HEK293 (cell line): Measurements from ENCODE around the gene C4orf50.

Experiments used
- CTCF ChIA-PET: fragments of 350-600 bp; formaldehyde crosslinking; extraction: SDS; loops from one replicate; lab custom pipeline; 2021; ENCODE audit warnings: antibody characterized with exemption; lab: Yijun Ruan, JAX
- POLR2A ChIA-PET: fragments of 300-600 bp; formaldehyde crosslinking; extraction: SDS; loops from one replicate; lab custom pipeline; 2020; ENCODE audit warnings: antibody characterized with exemption, inconsistent platforms; lab: Yijun Ruan, JAX
- H3K27ac ChIP-seq: fragments of 200-500 bp; sonication (Bioruptor generic); 2 replicates; pipeline ENCODE4 v1.5.1; 2014; ENCODE audit warnings: low read depth, low read length, control low read depth, inconsistent platforms; ENCODE audit errors: extremely low read depth
- H3K36me3 ChIP-seq, 2 experiments: fragments of 200-500 bp in 1 of 2; sonication (Bioruptor generic) in 1 of 2; 1 replicate in 1 of 2; 2 replicates in 1 of 2; pipeline ENCODE4 v1.5.1; 2014 to 2017; ENCODE audit warnings: inconsistent platforms in 2 of 2, low read length in 2 of 2; ENCODE audit not compliant: control insufficient read depth in 2 of 2, insufficient read depth in 1 of 2
- H3K4me1 ChIP-seq: fragments of 200-500 bp; sonication (Bioruptor generic); 2 replicates; pipeline ENCODE4 v1.5.1; 2014; ENCODE audit warnings: mild to moderate bottlenecking, low read length, inconsistent platforms; ENCODE audit not compliant: control insufficient read depth, insufficient read depth
- H3K4me3 ChIP-seq: 2 replicates; pipeline ENCODE4 v1.5.1; 2011; ENCODE audit warnings: low read depth, mild to moderate bottlenecking, control low read depth, low read length, moderate library complexity
- H3K9me3 ChIP-seq: fragments of 200-500 bp; sonication (Bioruptor generic); 2 replicates; pipeline ENCODE4 v1.5.1; 2014; ENCODE audit warnings: low read depth, low read length, inconsistent platforms; ENCODE audit not compliant: control insufficient read depth, insufficient read depth
- EGR2 ChIP-seq: fragments of 450-650 bp; formaldehyde crosslinking; IDR thresholded peaks from 2 replicates; pipeline ENCODE4 v1.5.1; 2016; ENCODE audit warnings: low read depth, missing biosample characterization, missing genetic modification characterization
- GLI2 ChIP-seq: fragments of 450-650 bp; formaldehyde crosslinking; IDR thresholded peaks from 2 replicates; pipeline ENCODE4; 2017; ENCODE audit warnings: missing biosample characterization, missing genetic modification characterization, low read depth, borderline replicate concordance
- HOXA7 ChIP-seq: sonication (generic); formaldehyde crosslinking; IDR thresholded peaks from 2 replicates; pipeline ENCODE4 v1.8.1; 2022; ENCODE audit warnings: missing genetic modification reagents, borderline replicate concordance
- MEIS1 ChIP-seq: sonication (generic); formaldehyde crosslinking; IDR thresholded peaks from 2 replicates; pipeline ENCODE4 v1.8.1; 2022; ENCODE audit warnings: missing genetic modification reagents, mild to moderate bottlenecking, borderline replicate concordance
- SCRT1 ChIP-seq: fragments of 450-650 bp; formaldehyde crosslinking; IDR thresholded peaks from 2 replicates; pipeline ENCODE4 v1.5.1; 2016; ENCODE audit warnings: missing biosample characterization, missing genetic modification characterization, borderline replicate concordance
- SCRT2 ChIP-seq: fragments of 450-650 bp; formaldehyde crosslinking; IDR thresholded peaks from 2 replicates; pipeline ENCODE4 v1.5.1; 2016; ENCODE audit warnings: missing biosample characterization, missing genetic modification characterization
- SP3 ChIP-seq: fragments of 450-650 bp; formaldehyde crosslinking; IDR thresholded peaks from 2 replicates; pipeline ENCODE4 v1.5.1; 2016; ENCODE audit warnings: missing biosample characterization, missing genetic modification characterization
- ZFP3 ChIP-seq: fragments of 450-650 bp; formaldehyde crosslinking; IDR thresholded peaks from 2 replicates; pipeline ENCODE4 v1.5.1; 2016; ENCODE audit warnings: low read depth, missing biosample characterization, missing genetic modification characterization
- ZNF155 ChIP-seq: fragments of 450-650 bp; formaldehyde crosslinking; IDR thresholded peaks from 2 replicates; pipeline ENCODE4 v1.5.1; 2016; ENCODE audit warnings: missing biosample characterization, missing genetic modification characterization
- ZNF214 ChIP-seq: fragments of 450-650 bp; formaldehyde crosslinking; IDR thresholded peaks from 2 replicates; pipeline ENCODE4 v1.5.1; 2017; ENCODE audit warnings: missing biosample characterization, mild to moderate bottlenecking, missing genetic modification characterization, borderline replicate concordance
- ZNF324 ChIP-seq: fragments of 450-650 bp; formaldehyde crosslinking; IDR thresholded peaks from 2 replicates; pipeline ENCODE4 v1.5.1; 2016; ENCODE audit warnings: missing biosample characterization, missing genetic modification characterization
- ZNF366 ChIP-seq: fragments of 450-650 bp; formaldehyde crosslinking; conservative IDR thresholded peaks from 2 replicates; pipeline ENCODE4 v1.5.1; 2016; ENCODE audit warnings: missing biosample characterization, missing genetic modification characterization
- ZNF433 ChIP-seq: fragments of 450-650 bp; formaldehyde crosslinking; IDR thresholded peaks from 2 replicates; pipeline ENCODE4 v1.5.1; 2016; ENCODE audit warnings: missing biosample characterization, missing genetic modification characterization, low read depth
- ZNF48 ChIP-seq: fragments of 450-650 bp; formaldehyde crosslinking; IDR thresholded peaks from 2 replicates; pipeline ENCODE4 v1.5.1; 2016; ENCODE audit warnings: missing biosample characterization, missing genetic modification characterization
- ZNF510 ChIP-seq: fragments of 450-650 bp; formaldehyde crosslinking; IDR thresholded peaks from 2 replicates; pipeline ENCODE4 v1.5.1; 2018; ENCODE audit warnings: mild to moderate bottlenecking, missing genetic modification characterization, missing biosample characterization; ENCODE audit not compliant: insufficient replicate concordance
- ZNF529 ChIP-seq: fragments of 450-650 bp; formaldehyde crosslinking; IDR thresholded peaks from 2 replicates; pipeline ENCODE4 v1.5.1; 2017; ENCODE audit warnings: missing genetic modification characterization, missing biosample characterization; ENCODE audit not compliant: insufficient replicate concordance
- ZNF610 ChIP-seq: fragments of 450-650 bp; formaldehyde crosslinking; IDR thresholded peaks from 2 replicates; pipeline ENCODE4 v1.5.1; 2016; ENCODE audit warnings: missing biosample characterization, missing genetic modification characterization, borderline replicate concordance
- TF ChIP-seq, protein P1 (sequence below): fragments of 450-650 bp; formaldehyde crosslinking; IDR thresholded peaks from 2 replicates; pipeline ENCODE4 v1.5.1; 2016; ENCODE audit warnings: missing biosample characterization, missing genetic modification characterization
- TF ChIP-seq, protein P2 (sequence below): fragments of 450-650 bp; formaldehyde crosslinking; IDR thresholded peaks from 2 replicates; pipeline ENCODE4 v1.5.1; 2016; ENCODE audit warnings: missing biosample characterization, missing genetic modification characterization
- TF ChIP-seq, protein P3 (sequence below): fragments of 450-650 bp; formaldehyde crosslinking; IDR thresholded peaks from 2 replicates; pipeline ENCODE4 v1.5.1; 2016; ENCODE audit warnings: missing biosample characterization, missing genetic modification characterization

C4orf50 gene

DNA sequence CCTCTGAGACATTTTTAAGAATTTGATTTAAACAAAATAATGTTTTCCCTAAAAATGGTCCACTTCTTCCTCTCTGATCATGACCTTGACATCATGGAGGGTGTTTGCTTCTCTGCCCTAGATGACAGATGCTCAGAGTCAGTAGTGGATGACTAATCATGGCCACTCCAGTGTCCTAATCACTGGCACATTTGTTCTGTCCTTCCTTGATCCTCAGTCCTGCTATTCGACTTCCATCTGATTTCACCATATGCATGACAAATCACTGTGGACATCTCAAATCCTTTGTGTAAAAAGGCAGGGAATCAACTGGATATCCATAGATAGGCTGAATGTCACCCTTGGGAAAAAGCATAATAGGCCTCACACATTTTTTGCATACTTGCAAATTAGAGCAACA lies 134.3 kb downstream of the C4orf50 start:
- POLR2A ChIA-PET = no interaction called here

DNA sequence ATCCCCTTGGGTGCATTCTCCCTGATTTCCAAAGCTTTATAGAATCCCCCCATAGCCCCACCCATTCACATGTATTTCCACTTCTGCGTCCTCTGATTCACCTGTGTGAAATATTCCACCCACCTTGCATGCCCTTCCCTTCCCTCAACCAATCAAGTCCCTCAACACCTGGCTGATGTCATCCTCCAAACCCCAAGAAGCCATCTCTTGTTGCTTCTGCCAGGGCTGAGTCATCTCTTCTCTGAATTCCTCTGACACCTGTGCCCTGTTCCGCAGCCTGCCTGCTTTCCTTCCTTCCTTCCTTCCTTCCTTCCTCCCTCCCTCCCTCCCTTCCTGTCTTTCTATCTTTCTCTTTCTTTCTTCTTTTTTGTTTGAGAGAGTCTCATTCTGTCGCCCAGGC lies 135.3 kb downstream of the C4orf50 start:
- TF ChIP-seq ZNF214 (tag by site-specific recombination) = no peak
- peak; percentile 90 for TF ChIP-seq SCRT2 (tag by site-specific recombination)
- TF ChIP-seq SCRT1 (tag by site-specific recombination) = peak; percentile 36; the same call in 1 of the 2 replicates
- no peak for TF ChIP-seq ZNF155
- 0 out of 2 replicates have a peak, but pooled peaks have one; percentile 15 for TF ChIP-seq ZNF366 (tag by site-specific recombination)
- no peak for TF ChIP-seq ZFP3
- TF ChIP-seq ZNF510 (tag by site-specific recombination) = no peak
- Histone ChIP-seq H3K36me3 (no peaks in the 10 kb centered on the region), H3K27ac (no peak overlapping the region), H3K4me1 (no peaks in the 10 kb centered on the region), H3K4me3 (no peak overlapping the region), H3K9me3 (no peaks in the 10 kb centered on the region)
- POLR2A ChIA-PET = no interaction called here
- CTCF ChIA-PET = no interaction called here

More for the DNA sequence above, 134.3 kb downstream of the C4orf50 start:
- no peak for TF ChIP-seq ZNF324 (tag by site-specific recombination)
- no peak for TF ChIP-seq HOXA7 (CRISPR knock-in tag)
- TF ChIP-seq EGR2 (tag by site-specific recombination) = no peak
- no peak for TF ChIP-seq ZNF433 (tag by site-specific recombination)
- TF ChIP-seq ZNF529 = no peak
- TF ChIP-seq SP3 = no peak
- Histone ChIP-seq H3K9me3 (no peaks in the 10 kb centered on the region), H3K4me3 (no peak overlapping the region), H3K27ac (no peak overlapping the region), H3K4me1 (no peaks in the 10 kb centered on the region), H3K36me3 (no peaks in the 10 kb centered on the region)
- CTCF ChIA-PET = no interaction called here

DNA sequence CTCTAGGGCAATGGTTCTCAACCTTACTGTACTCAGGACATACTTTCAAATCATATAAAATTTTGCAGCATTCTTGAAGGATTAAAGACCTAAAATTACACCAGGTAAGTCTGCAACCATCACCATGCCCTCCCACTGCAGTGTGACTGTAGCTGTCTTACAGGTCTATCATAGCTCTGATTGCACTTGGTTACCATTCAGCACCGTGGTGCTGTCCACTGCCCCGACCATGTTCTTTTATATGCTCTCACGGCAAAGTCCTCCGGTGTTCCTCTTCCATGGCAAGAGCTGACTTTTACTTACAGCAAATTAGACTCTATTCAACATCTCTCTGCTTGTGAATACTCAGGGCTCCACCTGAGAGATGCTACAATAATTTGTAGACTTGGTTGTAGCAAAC lies 136.9 kb downstream of the C4orf50 start:
- Histone ChIP-seq H3K4me1 (no peaks in the 10 kb centered on the region), H3K36me3 (no peaks in the 10 kb centered on the region), H3K27ac (no peak overlapping the region), H3K9me3 (no peaks in the 10 kb centered on the region), H3K4me3 (no peak overlapping the region)
- CTCF ChIA-PET = no interaction called here
- POLR2A ChIA-PET = no interaction called here
- TF ChIP-seq ZNF48 (tag by site-specific recombination) (no peak), MEIS1 (CRISPR knock-in tag) (no peak), GLI2 (tag by site-specific recombination) (no peak), ZNF610 (tag by site-specific recombination) (no peak)
- TF ChIP-seq, protein P1, sequence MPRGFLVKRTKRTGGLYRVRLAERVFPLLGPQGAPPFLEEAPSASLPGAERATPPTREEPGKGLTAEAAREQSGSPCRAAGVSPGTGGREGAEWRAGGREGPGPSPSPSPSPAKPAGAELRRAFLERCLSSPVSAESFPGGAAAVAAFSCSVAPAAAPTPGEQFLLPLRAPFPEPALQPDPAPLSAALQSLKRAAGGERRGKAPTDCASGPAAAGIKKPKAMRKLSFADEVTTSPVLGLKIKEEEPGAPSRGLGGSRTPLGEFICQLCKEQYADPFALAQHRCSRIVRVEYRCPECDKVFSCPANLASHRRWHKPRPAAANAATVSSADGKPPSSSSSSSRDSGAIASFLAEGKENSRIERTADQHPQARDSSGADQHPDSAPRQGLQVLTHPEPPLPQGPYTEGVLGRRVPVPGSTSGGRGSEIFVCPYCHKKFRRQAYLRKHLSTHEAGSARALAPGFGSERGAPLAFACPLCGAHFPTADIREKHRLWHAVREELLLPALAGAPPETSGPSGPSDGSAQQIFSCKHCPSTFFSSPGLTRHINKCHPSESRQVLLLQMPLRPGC (tag by site-specific recombination) = no peak
- TF ChIP-seq, protein P2, sequence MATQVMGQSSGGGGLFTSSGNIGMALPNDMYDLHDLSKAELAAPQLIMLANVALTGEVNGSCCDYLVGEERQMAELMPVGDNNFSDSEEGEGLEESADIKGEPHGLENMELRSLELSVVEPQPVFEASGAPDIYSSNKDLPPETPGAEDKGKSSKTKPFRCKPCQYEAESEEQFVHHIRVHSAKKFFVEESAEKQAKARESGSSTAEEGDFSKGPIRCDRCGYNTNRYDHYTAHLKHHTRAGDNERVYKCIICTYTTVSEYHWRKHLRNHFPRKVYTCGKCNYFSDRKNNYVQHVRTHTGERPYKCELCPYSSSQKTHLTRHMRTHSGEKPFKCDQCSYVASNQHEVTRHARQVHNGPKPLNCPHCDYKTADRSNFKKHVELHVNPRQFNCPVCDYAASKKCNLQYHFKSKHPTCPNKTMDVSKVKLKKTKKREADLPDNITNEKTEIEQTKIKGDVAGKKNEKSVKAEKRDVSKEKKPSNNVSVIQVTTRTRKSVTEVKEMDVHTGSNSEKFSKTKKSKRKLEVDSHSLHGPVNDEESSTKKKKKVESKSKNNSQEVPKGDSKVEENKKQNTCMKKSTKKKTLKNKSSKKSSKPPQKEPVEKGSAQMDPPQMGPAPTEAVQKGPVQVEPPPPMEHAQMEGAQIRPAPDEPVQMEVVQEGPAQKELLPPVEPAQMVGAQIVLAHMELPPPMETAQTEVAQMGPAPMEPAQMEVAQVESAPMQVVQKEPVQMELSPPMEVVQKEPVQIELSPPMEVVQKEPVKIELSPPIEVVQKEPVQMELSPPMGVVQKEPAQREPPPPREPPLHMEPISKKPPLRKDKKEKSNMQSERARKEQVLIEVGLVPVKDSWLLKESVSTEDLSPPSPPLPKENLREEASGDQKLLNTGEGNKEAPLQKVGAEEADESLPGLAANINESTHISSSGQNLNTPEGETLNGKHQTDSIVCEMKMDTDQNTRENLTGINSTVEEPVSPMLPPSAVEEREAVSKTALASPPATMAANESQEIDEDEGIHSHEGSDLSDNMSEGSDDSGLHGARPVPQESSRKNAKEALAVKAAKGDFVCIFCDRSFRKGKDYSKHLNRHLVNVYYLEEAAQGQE = peak; percentile 77
- TF ChIP-seq, protein P3, sequence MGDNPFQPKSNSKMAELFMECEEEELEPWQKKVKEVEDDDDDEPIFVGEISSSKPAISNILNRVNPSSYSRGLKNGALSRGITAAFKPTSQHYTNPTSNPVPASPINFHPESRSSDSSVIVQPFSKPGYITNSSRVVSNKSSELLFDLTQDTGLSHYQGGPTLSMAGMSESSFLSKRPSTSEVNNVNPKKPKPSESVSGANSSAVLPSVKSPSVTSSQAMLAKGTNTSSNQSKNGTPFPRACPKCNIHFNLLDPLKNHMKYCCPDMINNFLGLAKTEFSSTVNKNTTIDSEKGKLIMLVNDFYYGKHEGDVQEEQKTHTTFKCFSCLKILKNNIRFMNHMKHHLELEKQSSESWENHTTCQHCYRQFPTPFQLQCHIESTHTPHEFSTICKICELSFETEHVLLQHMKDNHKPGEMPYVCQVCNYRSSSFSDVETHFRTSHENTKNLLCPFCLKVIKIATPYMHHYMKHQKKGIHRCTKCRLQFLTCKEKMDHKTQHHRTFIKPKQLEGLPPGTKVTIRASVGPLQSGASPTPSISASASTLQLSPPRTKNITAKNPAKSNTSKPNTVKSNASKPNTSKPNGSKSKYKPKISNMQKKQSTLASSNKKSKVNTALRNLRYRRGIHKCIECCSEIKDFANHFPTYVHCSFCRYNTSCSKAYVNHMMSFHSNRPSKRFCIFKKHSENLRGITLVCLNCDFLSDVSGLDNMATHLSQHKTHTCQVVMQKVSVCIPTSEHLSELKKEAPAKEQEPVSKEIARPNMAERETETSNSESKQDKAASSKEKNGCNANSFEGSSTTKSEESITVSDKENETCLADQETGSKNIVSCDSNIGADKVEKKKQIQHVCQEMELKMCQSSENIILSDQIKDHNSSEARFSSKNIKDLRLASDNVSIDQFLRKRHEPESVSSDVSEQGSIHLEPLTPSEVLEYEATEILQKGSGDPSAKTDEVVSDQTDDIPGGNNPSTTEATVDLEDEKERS (tag by site-specific recombination) = no peak
